VCaP (cell line): ENCODE results near the gene CYP21A2.
"Not testable (repeated sequence)": the region's sequence is repeated elsewhere in the genome, so short reads cannot be mapped to it uniquely, and the experiment has no call there.

Source experiments
- H3K27ac ChIP-seq: fragments of 450-650 bp; 2 replicates; pipeline ENCODE4 v1.5.1; 2017

CYP21A2 gene

GRCh38 chr6:32037598-32038524, at the start of gene CYP21A2:
CYP21A2 (plus strand) TSS chr6:32038415; CDS start chr6:32038423, 8 bp downstream.
- not testable (repeated sequence) for H3K27ac ChIP-seq

GRCh38 chr6:31989363-31989762, 48.9 kb upstream of the CYP21A2 start:
- not testable (repeated sequence) for H3K27ac ChIP-seq

- not testable (repeated sequence) for H3K27ac ChIP-seq
These were observed 43.8 kb upstream of the CYP21A2 start for GRCh38 chr6:31994421-31994820.

GRCh38 chr6:31996385-31996784, 41.8 kb upstream of the CYP21A2 start:
- H3K27ac ChIP-seq: not testable (repeated sequence)

GRCh38 chr6:32002546-32003268, 35.5 kb upstream of the CYP21A2 start:
- H3K27ac ChIP-seq: not testable (repeated sequence)

GRCh38 chr6:32003301-32003700, 34.9 kb upstream of the CYP21A2 start:
- H3K27ac ChIP-seq: not testable (repeated sequence)

- not testable (repeated sequence) for H3K27ac ChIP-seq
These were observed 33.8 kb upstream of the CYP21A2 start for GRCh38 chr6:32004393-32004792.

- H3K27ac ChIP-seq: not testable (repeated sequence)
These were observed 33.2 kb upstream of the CYP21A2 start for GRCh38 chr6:32004864-32005537.

- H3K27ac ChIP-seq: not testable (repeated sequence)
These were observed 32.7 kb upstream of the CYP21A2 start for GRCh38 chr6:32005538-32005880.

- H3K27ac ChIP-seq: not testable (repeated sequence)
These were observed 32.2 kb upstream of the CYP21A2 start for GRCh38 chr6:32005991-32006529.

- H3K27ac ChIP-seq: not testable (repeated sequence)
These were observed 31.1 kb upstream of the CYP21A2 start for GRCh38 chr6:32007086-32007485.

GRCh38 chr6:32008037-32008436, 30.2 kb upstream of the CYP21A2 start:
- not testable (repeated sequence) for H3K27ac ChIP-seq

GRCh38 chr6:32008616-32009015, 29.6 kb upstream of the CYP21A2 start:
- not testable (repeated sequence) for H3K27ac ChIP-seq

GRCh38 chr6:32009537-32009936, 28.7 kb upstream of the CYP21A2 start:
- H3K27ac ChIP-seq: not testable (repeated sequence)

- H3K27ac ChIP-seq: not testable (repeated sequence)
These were observed 27.2 kb upstream of the CYP21A2 start for GRCh38 chr6:32010856-32011530.

- H3K27ac ChIP-seq: not testable (repeated sequence)
These were observed 25.1 kb upstream of the CYP21A2 start for GRCh38 chr6:32012941-32013617.

- not testable (repeated sequence) for H3K27ac ChIP-seq
These were observed 24.5 kb upstream of the CYP21A2 start for GRCh38 chr6:32013738-32014137.

GRCh38 chr6:32014547-32014946, 23.7 kb upstream of the CYP21A2 start, which contains the start of gene C4B:
C4B (plus strand) TSS chr6:32014795; CDS start chr6:32014846, 51 bp downstream.
- H3K27ac ChIP-seq: not testable (repeated sequence)

GRCh38 chr6:32022100-32022499, 16.1 kb upstream of the CYP21A2 start:
- not testable (repeated sequence) for H3K27ac ChIP-seq

- not testable (repeated sequence) for H3K27ac ChIP-seq
These were observed 9.6 kb upstream of the CYP21A2 start for GRCh38 chr6:32028631-32029030.

GRCh38 chr6:32029553-32029952, 8.7 kb upstream of the CYP21A2 start:
- H3K27ac ChIP-seq: not testable (repeated sequence)
